Measurements from ENCODE around the gene GPR132. TPM values are rescaled to one million over a fixed set of nuclear protein-coding genes. Genes with fewer than 3 reads are reported as not detected.

The GPR132 gene
- total RNA-seq, 1 donor from 2014 or later, result 1.0 TPM

DNA sequence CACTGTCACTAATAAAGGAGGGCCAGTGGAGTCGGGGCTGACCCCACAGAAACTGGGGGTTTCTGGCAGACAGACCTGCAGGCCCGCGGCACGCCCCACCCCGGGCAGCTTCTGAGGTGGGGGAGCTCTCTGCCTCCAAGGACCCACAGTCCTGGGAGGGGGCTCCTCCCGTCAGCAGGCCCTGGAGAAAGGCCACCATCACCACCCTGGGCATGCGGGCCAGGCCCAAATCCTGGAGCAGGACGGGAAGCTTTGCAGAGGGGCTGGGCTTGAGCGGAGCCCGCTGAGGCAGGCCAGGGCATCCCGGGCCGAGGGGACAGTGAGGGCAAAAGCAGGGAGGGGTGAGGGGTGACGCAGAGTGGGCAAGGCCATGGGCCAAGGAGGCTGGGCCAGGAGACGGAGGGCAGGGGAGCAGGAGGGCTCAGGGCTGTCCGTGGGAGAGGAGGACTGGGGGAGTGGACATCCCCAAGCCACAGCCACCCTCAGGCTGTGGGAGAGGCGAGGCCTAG is 11.1 kb upstream of the GPR132 start:
- intact Hi-C loops (cut with micrococcal nuclease), result no loop called here
- Histone ChIP-seq H3K36me3 (no peaks in the 10 kb centered on the region), H3K4me1 (peaks cover 29% of the 10 kb centered on the region), H3K27ac (replicated peaks) (peak overlapping the region; percentile 71), H3K9me3 (replicated peaks) (no peaks in the 10 kb centered on the region), H3K4me3 (no peak overlapping the region), H3K27me3 (ENCODE audit: low read depth) (peaks cover 55% of the 10 kb centered on the region)
- no peak for DNase-seq
- TF ChIP-seq, protein P1, sequence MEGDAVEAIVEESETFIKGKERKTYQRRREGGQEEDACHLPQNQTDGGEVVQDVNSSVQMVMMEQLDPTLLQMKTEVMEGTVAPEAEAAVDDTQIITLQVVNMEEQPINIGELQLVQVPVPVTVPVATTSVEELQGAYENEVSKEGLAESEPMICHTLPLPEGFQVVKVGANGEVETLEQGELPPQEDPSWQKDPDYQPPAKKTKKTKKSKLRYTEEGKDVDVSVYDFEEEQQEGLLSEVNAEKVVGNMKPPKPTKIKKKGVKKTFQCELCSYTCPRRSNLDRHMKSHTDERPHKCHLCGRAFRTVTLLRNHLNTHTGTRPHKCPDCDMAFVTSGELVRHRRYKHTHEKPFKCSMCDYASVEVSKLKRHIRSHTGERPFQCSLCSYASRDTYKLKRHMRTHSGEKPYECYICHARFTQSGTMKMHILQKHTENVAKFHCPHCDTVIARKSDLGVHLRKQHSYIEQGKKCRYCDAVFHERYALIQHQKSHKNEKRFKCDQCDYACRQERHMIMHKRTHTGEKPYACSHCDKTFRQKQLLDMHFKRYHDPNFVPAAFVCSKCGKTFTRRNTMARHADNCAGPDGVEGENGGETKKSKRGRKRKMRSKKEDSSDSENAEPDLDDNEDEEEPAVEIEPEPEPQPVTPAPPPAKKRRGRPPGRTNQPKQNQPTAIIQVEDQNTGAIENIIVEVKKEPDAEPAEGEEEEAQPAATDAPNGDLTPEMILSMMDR (IDR thresholded peaks at IDR 0.05; ENCODE audit: borderline replicate concordance), result no peak

DNA sequence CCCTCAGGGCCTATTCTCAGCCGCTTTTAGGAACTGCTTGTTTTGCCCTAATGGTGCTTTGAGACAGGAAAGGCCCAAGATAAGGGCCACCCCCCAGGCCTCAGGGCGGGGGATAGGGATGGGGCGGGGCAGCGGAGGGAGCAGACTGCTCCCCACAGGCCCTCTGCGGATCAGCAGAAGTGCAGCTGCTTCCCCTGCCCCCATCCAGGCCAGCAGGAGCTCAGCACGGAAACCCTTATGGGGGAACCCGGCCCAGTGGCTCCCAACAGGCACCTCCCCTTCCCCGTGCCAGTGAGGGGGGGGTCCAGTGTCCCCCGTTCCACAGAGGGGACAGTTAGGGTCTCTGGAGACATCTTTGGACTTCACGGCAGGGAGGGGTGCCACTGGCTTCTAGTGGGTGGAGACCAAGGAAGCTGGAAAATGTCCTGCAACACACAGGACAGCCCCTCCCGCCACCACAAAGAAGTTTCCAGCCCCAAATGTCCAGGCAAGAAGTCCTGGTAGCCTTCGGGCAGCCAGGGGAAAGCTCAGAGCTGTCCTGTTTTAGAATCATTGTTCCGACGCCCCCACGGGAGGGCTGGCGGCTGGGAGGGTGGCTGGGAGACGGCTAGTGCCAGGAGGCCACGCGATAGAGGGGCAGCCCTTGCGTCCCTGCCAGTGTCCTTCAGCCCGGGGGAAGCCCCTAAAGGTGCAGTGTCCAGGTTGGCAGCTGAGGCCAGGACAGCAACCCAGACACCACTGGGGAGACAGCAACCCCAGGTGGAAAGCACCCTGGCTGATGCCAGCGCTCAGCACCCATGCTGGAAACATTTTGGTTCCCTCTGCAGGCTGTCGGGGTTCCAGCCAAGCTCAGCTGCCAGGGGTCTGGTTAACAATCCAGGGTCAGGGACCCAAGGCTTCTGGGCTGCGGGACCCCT is 10.4 kb upstream of the GPR132 start:
- Histone ChIP-seq H3K27me3 (ENCODE audit: low read depth) (peaks cover 62% of the 10 kb centered on the region), H3K4me1 (peaks cover 29% of the 10 kb centered on the region), H3K9me3 (replicated peaks) (no peaks in the 10 kb centered on the region), H3K4me3 (peak overlapping the region; percentile 43), H3K27ac (replicated peaks) (peak overlapping the region; percentile 71), H3K36me3 (no peaks in the 10 kb centered on the region)
- intact Hi-C loops (cut with micrococcal nuclease), result no loop called here
- TF ChIP-seq, protein P1 (IDR thresholded peaks at IDR 0.05; ENCODE audit: borderline replicate concordance), result no peak
- peak; percentile 68 for DNase-seq

DNA sequence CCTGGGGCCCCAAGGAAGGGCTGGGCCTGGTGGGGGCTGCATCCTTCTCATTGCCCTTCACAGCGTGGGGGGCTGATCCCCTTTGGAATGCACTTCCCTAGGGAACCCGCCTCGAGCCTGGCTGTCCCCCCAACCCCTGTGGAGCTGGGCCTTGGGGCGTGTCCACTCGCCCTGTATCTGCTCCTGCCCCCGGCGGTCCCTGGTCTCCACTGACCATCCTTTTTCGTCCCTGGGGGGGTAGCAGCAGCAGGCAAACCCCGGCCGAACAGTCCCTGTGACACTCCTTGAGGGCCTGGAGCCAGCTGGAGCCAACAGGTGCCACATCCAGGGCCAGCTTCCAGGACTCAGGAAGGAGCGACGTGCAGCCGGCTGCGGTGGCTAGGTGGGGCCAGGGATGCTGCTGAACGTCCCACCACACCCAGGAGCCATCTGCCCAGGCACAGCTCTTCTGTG is 9.4 kb upstream of the GPR132 start:
- intact Hi-C loops (cut with micrococcal nuclease), result no loop called here
- TF ChIP-seq, protein P1 (IDR thresholded peaks at IDR 0.05; ENCODE audit: borderline replicate concordance), result no peak
- peak overlapping the region; percentile 43 for H3K4me3 ChIP-seq
- H3K27ac ChIP-seq (replicated peaks), result no peak overlapping the region
- peaks cover 72% of the 10 kb centered on the region for H3K27me3 ChIP-seq (ENCODE audit: low read depth)
- no peak for DNase-seq
- H3K4me1 ChIP-seq, result peaks cover 29% of the 10 kb centered on the region
- no peaks in the 10 kb centered on the region for H3K9me3 ChIP-seq (replicated peaks)
- H3K36me3 ChIP-seq, result no peaks in the 10 kb centered on the region

DNA sequence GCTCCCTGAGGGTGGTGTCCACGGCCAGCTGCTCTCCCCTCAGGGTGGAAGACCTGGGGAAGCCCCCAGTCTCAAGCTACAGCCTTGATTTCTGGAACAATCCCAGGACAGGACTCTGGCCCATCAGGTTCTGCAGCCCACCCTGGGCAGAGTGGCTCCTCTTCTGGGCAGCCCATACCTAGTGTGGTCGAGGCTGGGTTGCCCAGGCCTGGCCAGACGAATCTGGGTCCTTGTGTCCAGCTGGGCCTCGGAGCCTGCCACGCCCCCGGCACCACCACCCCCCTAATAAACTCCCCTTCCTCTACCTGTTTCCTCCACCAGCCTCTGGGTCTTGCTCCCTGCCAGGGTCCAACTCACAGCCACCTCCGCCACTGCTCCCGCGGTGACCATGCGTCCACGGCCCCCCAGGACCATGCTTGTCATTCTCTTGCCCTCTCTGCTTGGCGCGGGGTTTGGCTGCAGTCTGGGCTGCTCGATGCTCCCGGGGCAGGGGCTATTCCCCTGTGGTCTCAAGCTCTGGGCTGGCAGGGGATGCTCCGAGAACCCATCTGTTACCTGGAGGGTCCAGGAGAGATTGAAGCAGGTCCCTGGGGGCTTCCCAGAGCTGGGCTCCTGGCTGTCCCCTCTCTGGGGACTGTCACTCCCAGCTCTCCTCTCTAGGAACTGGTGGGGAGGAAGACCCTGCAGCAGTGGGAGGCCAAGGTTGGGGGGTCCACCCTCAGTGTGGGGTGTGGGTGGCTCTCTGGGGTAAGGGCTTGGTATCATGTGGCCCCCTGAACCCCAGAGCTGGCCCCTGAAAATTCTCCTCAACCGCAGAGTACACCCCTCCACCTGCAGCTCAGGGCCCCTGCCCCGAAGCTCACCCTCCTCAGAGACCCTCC is 8.7 kb upstream of the GPR132 start:
- TF ChIP-seq, protein P1 (IDR thresholded peaks at IDR 0.05; ENCODE audit: borderline replicate concordance), result no peak
- Histone ChIP-seq H3K4me3 (no peak overlapping the region), H3K27me3 (ENCODE audit: low read depth) (peaks cover 78% of the 10 kb centered on the region), H3K9me3 (replicated peaks) (no peaks in the 10 kb centered on the region), H3K4me1 (peaks cover 29% of the 10 kb centered on the region), H3K36me3 (no peaks in the 10 kb centered on the region), H3K27ac (replicated peaks) (no peak overlapping the region)
- intact Hi-C loops (cut with micrococcal nuclease), result no loop called here
- no peak for DNase-seq

Data from left ventricle myocardium inferior (tissue), 1 donor.